ENCODE measurements around the gene OCLN. TPM values are rescaled to one million over a fixed set of nuclear protein-coding genes. Genes with fewer than 3 reads are reported as not detected.
A peak's percentile ranks its signal among the peaks of the same experiment; 100 is the strongest.
"Not testable (repeated sequence)": the region's sequence is repeated elsewhere in the genome, so short reads cannot be mapped to it uniquely, and the experiment has no call there.

Gene OCLN
- total RNA-seq, 1 donor = 4.0 TPM

GRCh38 chr5:69509212-69509611 lies 16.6 kb downstream of the OCLN start:
- H3K4me1 ChIP-seq (ENCODE audit: insufficient read depth, low read length) = peaks cover 13% of the 10 kb centered on the region
- H3K27me3 ChIP-seq (ENCODE audit: insufficient read depth, low read length) = no peaks in the 10 kb centered on the region
- H3K27ac ChIP-seq (ENCODE audit: low read depth, low read length) = no peak overlapping the region
- H3K4me3 ChIP-seq (ENCODE audit: insufficient read depth, low read length) = no peak overlapping the region
- H2AFZ ChIP-seq (ENCODE audit: low read length) = no peak overlapping the region
- H3K9me3 ChIP-seq (ENCODE audit: low read depth, low read length) = no peaks in the 10 kb centered on the region
- H3K4me2 ChIP-seq (ENCODE audit: insufficient read depth, low read length) = no peak overlapping the region
- DNase-seq (ENCODE audit: insufficient read length, low spot score, missing footprints) = no peak
- H3K79me2 ChIP-seq (ENCODE audit: insufficient read depth, low read length) = no peaks in the 10 kb centered on the region
- H4K20me1 ChIP-seq (ENCODE audit: insufficient read depth, low read length) = no peaks in the 10 kb centered on the region
- no peaks in the 10 kb centered on the region for H3K36me3 ChIP-seq (ENCODE audit: insufficient read depth, low read length)
- TF ChIP-seq, protein P1, sequence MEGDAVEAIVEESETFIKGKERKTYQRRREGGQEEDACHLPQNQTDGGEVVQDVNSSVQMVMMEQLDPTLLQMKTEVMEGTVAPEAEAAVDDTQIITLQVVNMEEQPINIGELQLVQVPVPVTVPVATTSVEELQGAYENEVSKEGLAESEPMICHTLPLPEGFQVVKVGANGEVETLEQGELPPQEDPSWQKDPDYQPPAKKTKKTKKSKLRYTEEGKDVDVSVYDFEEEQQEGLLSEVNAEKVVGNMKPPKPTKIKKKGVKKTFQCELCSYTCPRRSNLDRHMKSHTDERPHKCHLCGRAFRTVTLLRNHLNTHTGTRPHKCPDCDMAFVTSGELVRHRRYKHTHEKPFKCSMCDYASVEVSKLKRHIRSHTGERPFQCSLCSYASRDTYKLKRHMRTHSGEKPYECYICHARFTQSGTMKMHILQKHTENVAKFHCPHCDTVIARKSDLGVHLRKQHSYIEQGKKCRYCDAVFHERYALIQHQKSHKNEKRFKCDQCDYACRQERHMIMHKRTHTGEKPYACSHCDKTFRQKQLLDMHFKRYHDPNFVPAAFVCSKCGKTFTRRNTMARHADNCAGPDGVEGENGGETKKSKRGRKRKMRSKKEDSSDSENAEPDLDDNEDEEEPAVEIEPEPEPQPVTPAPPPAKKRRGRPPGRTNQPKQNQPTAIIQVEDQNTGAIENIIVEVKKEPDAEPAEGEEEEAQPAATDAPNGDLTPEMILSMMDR (IDR thresholded peaks at IDR 0.05; ENCODE audit: extremely low read depth, low read depth, low read length) = no peak

DNA sequence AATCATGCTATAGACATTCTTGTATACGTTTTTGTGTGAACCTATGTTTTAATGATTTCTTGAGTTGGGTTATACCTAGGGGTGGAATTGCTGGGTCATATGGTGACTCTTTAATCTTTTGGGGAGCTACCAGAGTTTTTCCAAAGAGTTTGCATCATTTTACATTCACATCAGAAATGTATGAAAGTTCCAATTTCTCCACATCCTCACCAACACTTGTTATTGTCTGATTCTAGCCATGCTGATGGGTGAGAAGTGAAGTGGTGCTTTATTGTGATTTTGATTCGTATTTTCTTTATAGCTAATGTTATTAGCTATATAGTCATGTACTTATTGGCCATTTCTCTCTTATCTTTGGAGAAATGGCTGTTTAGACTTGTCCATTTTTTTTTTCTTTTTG lies 18.1 kb downstream of the OCLN start:
- H3K4me3 ChIP-seq (ENCODE audit: insufficient read depth, low read length) = no peak overlapping the region
- H3K27me3 ChIP-seq (ENCODE audit: insufficient read depth, low read length) = no peaks in the 10 kb centered on the region
- no peaks in the 10 kb centered on the region for H3K9me3 ChIP-seq (ENCODE audit: low read depth, low read length)
- no peaks in the 10 kb centered on the region for H4K20me1 ChIP-seq (ENCODE audit: insufficient read depth, low read length)
- no peaks in the 10 kb centered on the region for H3K36me3 ChIP-seq (ENCODE audit: insufficient read depth, low read length)
- no peak overlapping the region for H3K4me2 ChIP-seq (ENCODE audit: insufficient read depth, low read length)
- H3K27ac ChIP-seq (ENCODE audit: low read depth, low read length) = no peak overlapping the region
- peaks cover 13% of the 10 kb centered on the region for H3K4me1 ChIP-seq (ENCODE audit: insufficient read depth, low read length)
- no peak for DNase-seq (ENCODE audit: insufficient read length, low spot score, missing footprints)
- TF ChIP-seq, protein P1 (IDR thresholded peaks at IDR 0.05; ENCODE audit: extremely low read depth, low read depth, low read length) = no peak
- H3K79me2 ChIP-seq (ENCODE audit: insufficient read depth, low read length) = no peaks in the 10 kb centered on the region
- H2AFZ ChIP-seq (ENCODE audit: low read length) = no peak overlapping the region

- TF ChIP-seq, protein P1 (IDR thresholded peaks at IDR 0.05; ENCODE audit: extremely low read depth, low read depth, low read length) = no peak
- H3K36me3 ChIP-seq (ENCODE audit: insufficient read depth, low read length) = no peaks in the 10 kb centered on the region
- no peaks in the 10 kb centered on the region for H4K20me1 ChIP-seq (ENCODE audit: insufficient read depth, low read length)
- peak; percentile 87 for DNase-seq (ENCODE audit: insufficient read length, low spot score, missing footprints)
- peaks cover 25% of the 10 kb centered on the region for H3K4me1 ChIP-seq (ENCODE audit: insufficient read depth, low read length)
- H3K4me3 ChIP-seq (ENCODE audit: insufficient read depth, low read length) = no peak overlapping the region
- H3K79me2 ChIP-seq (ENCODE audit: insufficient read depth, low read length) = no peaks in the 10 kb centered on the region
- H3K27ac ChIP-seq (ENCODE audit: low read depth, low read length) = peak overlapping the region; percentile 1
- H3K4me2 ChIP-seq (ENCODE audit: insufficient read depth, low read length) = no peak overlapping the region
- no peaks in the 10 kb centered on the region for H3K27me3 ChIP-seq (ENCODE audit: insufficient read depth, low read length)
- no peaks in the 10 kb centered on the region for H3K9me3 ChIP-seq (ENCODE audit: low read depth, low read length)
- no peak overlapping the region for H2AFZ ChIP-seq (ENCODE audit: low read length)
Observed at GRCh38 chr5:69512740-69513260, 20.2 kb downstream of the OCLN start.

GRCh38 chr5:69515570-69515969 lies 23.0 kb downstream of the OCLN start:
- peaks cover 34% of the 10 kb centered on the region for H3K4me1 ChIP-seq (ENCODE audit: insufficient read depth, low read length)
- H3K79me2 ChIP-seq (ENCODE audit: insufficient read depth, low read length); DNase-seq (ENCODE audit: insufficient read length, low spot score, missing footprints); H4K20me1 ChIP-seq (ENCODE audit: insufficient read depth, low read length); H3K36me3 ChIP-seq (ENCODE audit: insufficient read depth, low read length); H2AFZ ChIP-seq (ENCODE audit: low read length); H3K27me3 ChIP-seq (ENCODE audit: insufficient read depth, low read length); H3K4me3 ChIP-seq (ENCODE audit: insufficient read depth, low read length); H3K9me3 ChIP-seq (ENCODE audit: low read depth, low read length); H3K4me2 ChIP-seq (ENCODE audit: insufficient read depth, low read length); H3K27ac ChIP-seq (ENCODE audit: low read depth, low read length): not testable (repeated sequence)
